ENCODE measurements around the gene TMEM273. TPM values are rescaled to one million over a fixed set of nuclear protein-coding genes. Genes with fewer than 3 reads are reported as not detected.

TMEM273 gene
- polyA plus RNA-seq, 1 of the 3 experiments (the other 2 are of a cell fraction): not detected

GRCh38 chr10:49165259-49165658, 22.9 kb downstream of the TMEM273 start:
- no peaks in the 10 kb centered on the region for H3K27me3 ChIP-seq (ENCODE audit: insufficient read depth)
- 33% methylated on average over 7 of the region's 7 CpGs for WGBS (ENCODE audit: low lambda C conversion rate)

GRCh38 chr10:49164559-49165188, 23.5 kb downstream of the TMEM273 start:
- Histone ChIP-seq H3K9me3 (no peaks in the 10 kb centered on the region), H4K20me1 (ENCODE audit: insufficient read depth) (no peaks in the 10 kb centered on the region), H3K4me2 (no peak overlapping the region), H3F3A (replicated peaks; ENCODE audit: insufficient read depth) (no peaks in the 10 kb centered on the region), H3K4me1 (ENCODE audit: control insufficient read depth in 1 of 2, insufficient read depth in 2 of 2, low read depth in 1 of 2, low read length in 1 of 2) (peaks cover 0 to 20% of the 10 kb centered on the region in 2 experiments; a peak in 1 of 4 replicates), H3K27me3 (ENCODE audit: insufficient read depth) (no peaks in the 10 kb centered on the region), H3K4me3 (ENCODE audit: low read depth in 2 of 2, low read length in 1 of 2) (no peak overlapping the region; a peak in 1 of 4 replicates), H3K9ac (no peak overlapping the region), H3K9me2 (no peaks in the 10 kb centered on the region), H3K27ac (ENCODE audit: low read depth in 2 of 2, low read length in 1 of 2) (no peak overlapping the region), H3K36me3 (replicated peaks in 1 of 2; ENCODE audit: control insufficient read depth in 1 of 2, insufficient read depth in 2 of 2, low read length in 1 of 2) (no peaks in the 10 kb centered on the region), H2AFZ (ENCODE audit: low read depth) (no peak overlapping the region), H3K79me2 (ENCODE audit: insufficient read depth) (no peaks in the 10 kb centered on the region)
- DNase-seq: peak; percentile 65
- POLR2A ChIA-PET: no interaction called here
- 62% methylated on average over 9 of the region's 9 CpGs for WGBS (ENCODE audit: low lambda C conversion rate)
- CTCF ChIA-PET: interaction anchor here (0.6 to 2.1 kb wide), 25 partner anchors 9 to 507 kb away, joined by 3 to 14 read pairs (median 4); no protein-coding TSS in a partner anchor
- peak; percentile 34 for TF ChIP-seq CTCF (IDR thresholded peaks at IDR 0.05)
- no peak for TF ChIP-seq TAF1 (IDR thresholded peaks at IDR 0.05; ENCODE audit: borderline replicate concordance, low read depth, low read length)
- TF ChIP-seq RAD21 (IDR thresholded peaks at IDR 0.05; ENCODE audit: low read length): peak; percentile 66
- TF ChIP-seq SMC3 (IDR thresholded peaks at IDR 0.05; ENCODE audit: low read depth, low read length): peak; percentile 63

More at GRCh38 chr10:49165259-49165658, 22.9 kb downstream of the TMEM273 start:
- Histone ChIP-seq H3K4me3 (ENCODE audit: low read depth in 2 of 2, low read length in 1 of 2) (no peak overlapping the region), H3K9me3 (no peaks in the 10 kb centered on the region), H2AFZ (ENCODE audit: low read depth) (no peak overlapping the region), H3K9me2 (no peaks in the 10 kb centered on the region), H3K27ac (ENCODE audit: low read depth in 2 of 2, low read length in 1 of 2) (no peak overlapping the region), H3K4me1 (ENCODE audit: control insufficient read depth in 1 of 2, insufficient read depth in 2 of 2, low read depth in 1 of 2, low read length in 1 of 2) (peaks cover 0 to 20% of the 10 kb centered on the region in 2 experiments; a peak in 1 of 4 replicates), H3F3A (replicated peaks; ENCODE audit: insufficient read depth) (no peaks in the 10 kb centered on the region), H3K9ac (no peak overlapping the region), H3K36me3 (replicated peaks in 1 of 2; ENCODE audit: control insufficient read depth in 1 of 2, insufficient read depth in 2 of 2, low read length in 1 of 2) (no peaks in the 10 kb centered on the region), H3K79me2 (ENCODE audit: insufficient read depth) (no peaks in the 10 kb centered on the region), H4K20me1 (ENCODE audit: insufficient read depth) (no peaks in the 10 kb centered on the region), H3K4me2 (no peak overlapping the region)
- ChIA-PET POLR2A (no interaction called here), CTCF (interaction anchor here (0.6 to 2.1 kb wide), 8 partner anchors 10 to 508 kb away, joined by 3 to 9 read pairs (median 6); no protein-coding TSS in a partner anchor)
- DNase-seq: no peak
- no peak for TF ChIP-seq GATA2 (CRISPR knock-in tag; IDR thresholded peaks at IDR 0.05)
- no peak for TF ChIP-seq MXI1 (IDR thresholded peaks at IDR 0.05; ENCODE audit: low read depth, low read length)
- TF ChIP-seq USF1 (IDR thresholded peaks at IDR 0.05; ENCODE audit: borderline replicate concordance, low read depth): no peak
- TF ChIP-seq POLR2AphosphoS5 (IDR thresholded peaks at IDR 0.05; ENCODE audit: low read depth, low read length): no peak
- TF ChIP-seq FOXM1 (IDR thresholded peaks at IDR 0.05; ENCODE audit: low read depth): no peak

Data from SK-N-SH (cell line).